Measurements from ENCODE around the gene VAV3. TPM values are rescaled to one million over a fixed set of nuclear protein-coding genes. Genes with fewer than 3 reads are reported as not detected.

VAV3 gene
- polyA plus RNA-seq, 1 experiment = not detected

DNA sequence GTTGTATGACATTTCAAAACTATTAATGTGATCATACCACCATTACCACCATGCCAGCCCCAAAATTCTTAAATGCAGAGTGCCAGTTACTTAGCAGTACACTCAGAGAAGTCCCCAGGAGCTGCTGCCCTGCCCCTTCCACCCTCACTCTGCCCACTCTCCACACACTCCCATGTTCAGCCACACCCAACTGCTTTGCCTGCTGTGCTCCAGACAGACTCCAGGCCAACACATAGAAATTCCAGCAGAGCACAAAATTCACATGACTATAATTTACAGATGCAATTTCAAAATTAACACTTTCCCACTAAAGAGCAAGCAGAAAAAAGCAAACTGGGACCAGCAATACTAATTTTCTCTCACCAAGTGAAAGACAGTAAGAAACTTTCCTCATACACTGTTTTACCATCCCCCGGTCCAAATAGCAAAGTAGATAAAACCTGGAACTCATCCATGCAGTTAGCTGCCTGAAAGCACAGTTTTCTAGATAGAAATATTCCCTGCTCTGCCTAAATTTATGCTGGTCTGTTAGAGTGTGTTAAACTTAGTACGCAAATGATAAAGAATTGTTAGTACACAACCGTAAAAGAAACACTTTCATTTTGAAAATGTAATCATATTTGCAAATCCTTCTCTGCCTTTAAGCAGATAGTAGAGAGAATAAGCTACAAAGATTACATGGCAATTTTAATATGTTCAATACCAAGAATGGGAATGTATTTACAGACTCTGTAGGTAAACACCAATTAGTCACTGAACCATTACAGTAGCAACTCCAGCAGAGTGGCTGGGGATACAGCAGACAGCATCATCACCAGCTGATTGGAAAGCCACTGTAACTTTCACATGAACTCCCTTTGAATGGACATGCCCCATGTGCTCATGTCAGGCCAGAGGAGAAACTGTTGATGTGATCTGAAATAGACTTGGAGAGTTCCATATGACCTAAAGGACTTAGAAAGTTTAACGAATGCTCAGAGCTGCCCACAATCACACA lies 176.5 kb downstream of the VAV3 start:
- TF ChIP-seq, protein P1, sequence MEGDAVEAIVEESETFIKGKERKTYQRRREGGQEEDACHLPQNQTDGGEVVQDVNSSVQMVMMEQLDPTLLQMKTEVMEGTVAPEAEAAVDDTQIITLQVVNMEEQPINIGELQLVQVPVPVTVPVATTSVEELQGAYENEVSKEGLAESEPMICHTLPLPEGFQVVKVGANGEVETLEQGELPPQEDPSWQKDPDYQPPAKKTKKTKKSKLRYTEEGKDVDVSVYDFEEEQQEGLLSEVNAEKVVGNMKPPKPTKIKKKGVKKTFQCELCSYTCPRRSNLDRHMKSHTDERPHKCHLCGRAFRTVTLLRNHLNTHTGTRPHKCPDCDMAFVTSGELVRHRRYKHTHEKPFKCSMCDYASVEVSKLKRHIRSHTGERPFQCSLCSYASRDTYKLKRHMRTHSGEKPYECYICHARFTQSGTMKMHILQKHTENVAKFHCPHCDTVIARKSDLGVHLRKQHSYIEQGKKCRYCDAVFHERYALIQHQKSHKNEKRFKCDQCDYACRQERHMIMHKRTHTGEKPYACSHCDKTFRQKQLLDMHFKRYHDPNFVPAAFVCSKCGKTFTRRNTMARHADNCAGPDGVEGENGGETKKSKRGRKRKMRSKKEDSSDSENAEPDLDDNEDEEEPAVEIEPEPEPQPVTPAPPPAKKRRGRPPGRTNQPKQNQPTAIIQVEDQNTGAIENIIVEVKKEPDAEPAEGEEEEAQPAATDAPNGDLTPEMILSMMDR (IDR thresholded peaks at IDR 0.05; ENCODE audit: insufficient read depth, low read depth, low read length) = no peak
- POLR2A ChIA-PET = no interaction called here
- Histone ChIP-seq H3K36me3 (ENCODE audit: control insufficient read depth, insufficient read depth, low read length) (no peaks in the 10 kb centered on the region), H3K27me3 (ENCODE audit: control insufficient read depth, insufficient read depth, low read length) (no peaks in the 10 kb centered on the region), H3K4me3 (ENCODE audit: low read depth, low read length) (no peak overlapping the region)
- CTCF ChIA-PET = interaction anchor here (0.8 to 12.2 kb wide), 4 partner anchors 10 to 338 kb away, joined by 3 to 251 read pairs (median 4); no protein-coding TSS in a partner anchor
- DNase-seq (ENCODE audit: low read depth) = no peak

DNA sequence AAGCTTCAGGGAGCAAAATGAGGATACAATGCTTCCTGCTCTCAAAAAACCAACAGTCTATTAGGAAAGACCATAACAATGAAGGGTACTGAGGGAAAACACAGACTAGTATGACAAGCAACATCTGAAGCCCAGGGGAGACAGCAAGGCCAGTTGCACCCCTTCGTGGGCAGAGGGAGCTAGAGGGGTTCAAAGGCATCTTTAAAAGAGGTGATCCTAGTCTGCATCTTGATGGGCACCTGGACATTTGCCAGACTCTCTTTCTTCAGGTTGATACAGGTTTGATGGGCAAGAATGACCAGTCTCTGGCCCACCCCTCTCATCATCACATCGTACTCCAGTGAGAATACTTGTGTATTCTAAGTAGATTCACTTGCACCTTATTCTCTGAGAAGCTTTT lies 177.7 kb downstream of the VAV3 start:
- Histone ChIP-seq H3K27me3 (ENCODE audit: control insufficient read depth, insufficient read depth, low read length) (no peaks in the 10 kb centered on the region), H3K4me3 (ENCODE audit: low read depth, low read length) (no peak overlapping the region), H3K36me3 (ENCODE audit: control insufficient read depth, insufficient read depth, low read length) (no peaks in the 10 kb centered on the region)
- TF ChIP-seq, protein P1 (IDR thresholded peaks at IDR 0.05; ENCODE audit: insufficient read depth, low read depth, low read length) = no peak
- ChIA-PET POLR2A (no interaction called here), CTCF (interaction anchor here (12.2 kb wide), 1 partner anchor 340 kb away, joined by 251 read pairs; no protein-coding TSS in a partner anchor)
- DNase-seq (ENCODE audit: low read depth) = no peak

DNA sequence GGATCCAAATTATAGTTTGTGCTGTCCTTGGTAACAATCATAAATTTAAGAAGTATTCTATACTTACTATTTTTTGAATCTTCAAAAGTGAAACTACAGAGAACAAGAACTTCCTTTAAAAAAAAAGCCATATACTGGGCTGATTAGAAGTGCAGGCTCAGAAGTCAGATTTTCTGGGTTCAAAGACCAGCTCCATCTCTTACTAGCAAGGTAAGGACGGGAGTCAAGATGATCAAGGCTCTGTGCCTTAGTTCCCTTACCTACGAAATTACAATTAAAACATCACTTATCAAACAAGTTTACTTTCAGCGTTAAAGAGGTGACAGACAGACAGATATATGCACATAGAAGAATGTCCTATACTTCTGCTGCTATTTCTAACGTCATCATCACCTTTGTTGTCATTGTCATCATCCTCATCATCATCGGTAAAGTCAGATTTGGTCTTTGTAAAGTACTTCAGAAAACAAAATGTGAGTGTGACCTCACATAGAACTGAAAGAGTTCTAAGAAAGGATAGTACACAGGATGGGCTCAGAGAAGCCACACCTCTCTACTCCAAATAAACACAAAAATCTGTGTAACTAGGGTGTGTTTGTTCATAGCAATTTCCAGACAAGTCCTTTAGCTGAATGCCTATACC lies 178.7 kb downstream of the VAV3 start:
- TF ChIP-seq, protein P1 (IDR thresholded peaks at IDR 0.05; ENCODE audit: insufficient read depth, low read depth, low read length) = no peak
- Histone ChIP-seq H3K36me3 (ENCODE audit: control insufficient read depth, insufficient read depth, low read length) (no peaks in the 10 kb centered on the region), H3K4me3 (ENCODE audit: low read depth, low read length) (no peak overlapping the region), H3K27me3 (ENCODE audit: control insufficient read depth, insufficient read depth, low read length) (no peaks in the 10 kb centered on the region)
- DNase-seq (ENCODE audit: low read depth) = no peak
- ChIA-PET POLR2A (no interaction called here), CTCF (interaction anchor here (12.2 kb wide), 1 partner anchor 340 kb away, joined by 251 read pairs; no protein-coding TSS in a partner anchor)

DNA sequence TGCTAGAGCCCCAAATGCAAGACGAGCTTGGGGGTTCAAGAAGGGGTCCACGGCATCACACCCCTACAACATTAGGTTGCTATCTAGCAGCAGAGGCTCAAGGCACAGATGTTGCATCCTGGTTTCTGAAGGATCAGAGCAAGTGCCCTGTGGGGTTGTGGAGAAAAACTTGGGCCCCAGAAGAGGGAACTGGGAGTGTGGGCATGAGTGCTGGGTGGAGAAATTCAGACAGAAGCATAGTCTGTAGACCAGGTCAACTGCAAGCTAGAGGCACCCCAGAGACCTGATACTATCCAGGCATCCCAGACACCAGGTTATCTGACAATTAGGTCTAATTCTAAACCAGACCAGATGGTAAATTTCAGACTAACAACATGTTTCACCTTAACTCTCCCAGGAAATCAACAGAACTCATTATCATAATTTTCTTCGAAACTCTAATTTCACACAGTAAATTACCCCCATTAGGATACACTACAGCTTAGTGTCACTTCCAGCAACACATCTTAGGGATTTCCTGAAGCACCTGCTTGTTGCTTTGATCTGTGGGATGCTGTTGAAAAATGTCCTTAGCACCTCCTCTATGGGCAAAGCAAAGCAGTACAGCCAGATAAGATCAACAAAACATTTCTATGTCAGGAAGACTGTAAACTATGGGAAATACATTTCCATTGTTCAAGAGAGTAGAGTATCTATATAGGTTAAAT lies 179.3 kb downstream of the VAV3 start:
- CTCF ChIA-PET = interaction anchor here (1.0 to 12.2 kb wide), 2 partner anchors 33 to 341 kb away, joined by 3 to 251 read pairs; no protein-coding TSS in a partner anchor
- POLR2A ChIA-PET = no interaction called here
- Histone ChIP-seq H3K36me3 (ENCODE audit: control insufficient read depth, insufficient read depth, low read length) (no peaks in the 10 kb centered on the region), H3K4me3 (ENCODE audit: low read depth, low read length) (no peak overlapping the region), H3K27me3 (ENCODE audit: control insufficient read depth, insufficient read depth, low read length) (no peaks in the 10 kb centered on the region)
- TF ChIP-seq, protein P1 (IDR thresholded peaks at IDR 0.05; ENCODE audit: insufficient read depth, low read depth, low read length) = no peak
- no peak for DNase-seq (ENCODE audit: low read depth)

Data from BJ (cell line).